ENCODE measurements around the gene TMEM127. TPM values are rescaled to one million over a fixed set of nuclear protein-coding genes. Genes with fewer than 3 reads are reported as not detected.
"Not testable (repeated sequence)": the region's sequence is repeated elsewhere in the genome, so short reads cannot be mapped to it uniquely, and the experiment has no call there.

Gene TMEM127
- total RNA-seq, 1 donor from 2014 or later = 58.7 TPM

DNA sequence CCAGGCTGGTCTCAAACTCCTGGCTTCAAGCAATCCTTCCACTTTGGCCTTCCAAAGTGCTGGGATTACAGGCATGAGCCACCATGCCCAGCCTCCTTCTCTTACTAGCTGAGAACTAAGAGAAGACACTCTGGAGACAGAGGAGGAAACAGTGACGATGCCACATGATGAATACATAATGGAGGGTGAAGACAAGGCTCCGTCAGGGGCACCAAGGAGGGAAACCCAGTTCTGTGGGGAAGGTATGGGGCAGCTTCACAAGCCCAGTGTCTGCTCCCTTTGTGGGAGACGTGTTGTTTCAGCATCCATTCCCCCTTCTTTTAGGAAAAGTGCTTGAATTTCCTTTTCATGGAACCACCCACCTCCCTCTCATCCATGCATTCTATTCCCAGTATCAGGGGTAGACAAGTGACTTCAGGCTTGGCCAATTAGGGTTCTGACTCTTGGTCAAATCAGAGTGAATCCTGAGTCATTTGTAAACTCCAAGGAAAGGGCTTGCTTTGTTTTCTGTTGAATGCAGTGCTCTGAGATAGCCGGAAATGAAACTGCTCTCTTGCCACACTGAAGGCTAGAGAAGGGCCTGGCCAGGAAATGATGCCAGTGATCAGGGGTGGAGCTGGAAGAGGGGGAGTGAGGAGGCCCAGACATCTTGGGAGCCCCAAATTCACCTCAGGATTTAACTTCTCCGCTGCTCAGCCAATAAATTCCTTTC, 23.7 kb downstream of the TMEM127 start:
- DNase-seq (ENCODE audit: low spot score) = no peak

DNA sequence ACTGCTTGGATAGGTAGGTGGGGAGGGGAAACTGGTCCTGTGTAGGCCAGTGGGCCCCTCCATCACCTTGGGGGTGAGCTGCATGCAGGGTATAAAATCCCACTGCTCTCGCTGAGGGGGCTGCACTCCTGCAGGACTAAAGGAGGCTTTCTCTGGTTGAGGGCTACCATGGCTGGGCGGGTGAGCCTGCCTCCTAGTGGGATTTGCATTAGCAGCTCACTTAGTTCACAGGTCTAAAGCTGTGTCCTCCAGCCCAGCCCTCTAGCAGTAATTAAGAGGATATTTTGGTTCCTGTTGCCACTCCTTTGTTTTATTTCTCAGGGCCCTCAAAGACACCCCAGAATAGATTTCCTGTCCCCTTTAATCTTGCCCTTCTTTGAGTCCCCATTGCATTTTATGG, 24.6 kb downstream of the TMEM127 start:
- DNase-seq (ENCODE audit: low spot score) = no peak

- DNase-seq (ENCODE audit: low spot score) = no peak
Measured at GRCh38 chr2:96240341-96241038, 25.3 kb downstream of the TMEM127 start.

DNA sequence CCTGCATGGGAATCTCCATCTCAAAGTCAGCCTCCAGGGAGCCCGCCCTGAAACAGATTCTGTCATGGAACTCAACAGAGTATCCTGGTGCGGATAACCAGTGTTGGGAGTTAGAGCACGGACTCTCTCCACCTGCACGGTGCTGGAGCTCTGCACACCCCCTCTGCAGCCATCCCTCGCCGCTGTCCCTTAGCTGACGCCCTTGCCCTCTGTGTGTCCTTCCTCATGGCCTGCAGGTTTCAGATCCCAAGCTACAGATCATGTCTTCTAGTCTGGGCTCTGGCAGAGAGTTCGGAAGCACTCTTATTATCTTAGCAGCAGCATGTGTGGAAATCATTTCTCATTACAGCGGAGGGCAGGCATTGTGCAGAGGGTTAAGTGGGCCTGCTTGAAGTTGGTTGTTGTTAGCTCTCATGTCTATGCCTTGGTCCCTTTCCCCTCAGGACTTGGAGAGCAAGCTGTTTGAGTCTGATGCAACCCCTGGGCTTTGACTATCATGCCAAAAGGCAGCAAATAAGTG, 26.0 kb downstream of the TMEM127 start:
- DNase-seq (ENCODE audit: low spot score) = no peak

GRCh38 chr2:96239091-96239490, 26.7 kb downstream of the TMEM127 start:
- DNase-seq (ENCODE audit: low spot score) = no peak

DNA sequence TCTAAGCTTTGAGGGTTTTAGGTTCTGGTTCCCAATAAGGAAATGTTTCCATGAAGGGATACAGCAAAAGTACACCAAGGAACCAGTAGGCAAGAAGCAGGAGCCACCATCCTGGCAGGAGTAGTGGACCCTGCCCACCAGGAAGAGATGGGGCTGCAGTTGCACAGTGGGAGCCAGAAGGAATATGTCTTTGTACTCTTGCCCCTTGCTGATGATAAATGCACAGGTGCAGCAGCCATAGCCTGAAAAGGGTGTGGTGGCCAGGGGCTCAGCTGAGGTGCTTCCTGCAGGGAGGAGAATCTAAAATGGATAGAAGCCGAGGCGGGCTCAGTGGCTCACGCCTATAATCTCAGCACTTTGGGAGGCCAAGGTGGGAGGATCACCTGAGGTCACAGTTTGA, 27.5 kb downstream of the TMEM127 start:
- no peak for DNase-seq (ENCODE audit: low spot score)

DNA sequence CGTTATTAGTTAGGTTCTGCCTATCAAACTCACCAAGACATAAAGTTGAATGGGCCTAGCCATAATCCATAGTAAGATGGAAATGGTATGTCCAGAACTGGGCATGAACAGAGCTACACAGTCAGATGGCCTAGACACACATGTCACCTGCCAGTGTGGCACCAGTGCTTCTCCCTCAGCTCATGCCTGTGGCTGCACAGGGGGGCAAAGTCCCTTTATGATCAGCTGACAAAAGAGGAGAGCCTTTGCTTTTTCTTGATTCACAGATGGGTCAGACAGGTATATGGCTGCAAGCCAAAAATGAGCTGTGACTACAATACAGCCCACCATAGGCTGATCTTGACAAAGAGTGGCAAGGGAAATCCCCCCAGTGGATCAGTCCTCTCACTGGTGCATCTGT, 28.9 kb downstream of the TMEM127 start:
- no peak for DNase-seq (ENCODE audit: low spot score)

DNA sequence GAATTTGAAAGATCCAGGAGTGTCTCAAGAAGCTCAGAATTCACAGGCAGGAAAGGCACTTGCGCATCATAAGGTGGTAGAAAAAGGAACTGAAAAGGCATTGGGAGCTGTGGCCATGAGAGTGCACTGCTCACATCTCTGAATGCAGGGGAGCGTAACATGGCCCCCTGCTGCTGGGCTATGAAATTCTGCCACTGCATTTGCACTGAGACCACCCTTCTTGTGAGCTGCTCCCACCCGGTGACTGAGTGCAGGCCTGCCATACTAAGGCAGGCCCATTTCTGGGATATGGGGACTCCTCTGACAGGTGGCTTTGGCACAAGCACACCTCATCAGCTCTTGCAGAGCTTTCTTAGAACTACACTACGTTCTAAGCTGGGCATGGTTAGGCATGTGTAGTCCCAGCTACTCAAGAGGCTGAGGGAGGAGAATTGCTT, 31.9 kb downstream of the TMEM127 start:
- DNase-seq (ENCODE audit: low spot score) = no peak

- DNase-seq (ENCODE audit: low spot score) = no peak
Measured at GRCh38 chr2:96233436-96233835, 32.4 kb downstream of the TMEM127 start.

- no peak for DNase-seq (ENCODE audit: low spot score)
Measured at GRCh38 chr2:96231316-96231715, 34.5 kb downstream of the TMEM127 start.

GRCh38 chr2:96225016-96225533, 40.7 kb downstream of the TMEM127 start:
- DNase-seq (ENCODE audit: low spot score) = no peak

GRCh38 chr2:96221106-96221505, 44.7 kb downstream of the TMEM127 start:
- DNase-seq (ENCODE audit: low spot score) = not testable (repeated sequence)

GRCh38 chr2:96219959-96220358, 45.8 kb downstream of the TMEM127 start:
- DNase-seq (ENCODE audit: low spot score) = not testable (repeated sequence)

DNA sequence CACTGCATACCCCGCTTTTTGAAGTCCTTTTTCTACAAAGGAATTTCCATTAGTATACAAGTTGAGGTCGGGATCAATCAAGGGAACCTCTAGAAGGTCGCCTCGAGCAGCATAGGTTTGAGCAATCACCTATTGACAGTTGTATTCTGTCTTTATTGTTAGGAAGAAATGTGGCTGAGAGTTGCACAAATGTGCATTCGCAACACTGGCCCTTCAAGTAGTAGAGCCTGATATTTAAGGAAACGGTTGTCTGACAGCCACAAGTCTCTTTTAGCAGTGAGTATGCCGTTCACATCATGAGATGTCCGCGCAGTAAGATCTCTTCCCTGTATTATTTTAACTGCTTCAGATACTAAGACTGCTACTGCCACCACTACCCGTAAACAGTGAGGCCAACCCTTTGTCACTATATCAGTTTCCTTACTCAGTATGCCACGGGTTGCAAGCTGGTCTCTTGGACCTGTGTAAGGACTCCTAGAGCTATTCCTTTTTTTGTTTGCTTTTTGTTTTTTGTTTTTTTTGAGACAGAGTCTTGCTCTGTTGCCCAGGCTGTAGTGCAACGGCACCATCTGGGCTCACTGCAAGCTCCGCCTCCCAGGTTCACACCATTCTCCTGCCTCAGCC, 47.2 kb downstream of the TMEM127 start:
- no peak for DNase-seq (ENCODE audit: low spot score)

GRCh38 chr2:96214554-96214953, 51.2 kb downstream of the TMEM127 start:
- no peak for DNase-seq (ENCODE audit: low spot score)

DNA sequence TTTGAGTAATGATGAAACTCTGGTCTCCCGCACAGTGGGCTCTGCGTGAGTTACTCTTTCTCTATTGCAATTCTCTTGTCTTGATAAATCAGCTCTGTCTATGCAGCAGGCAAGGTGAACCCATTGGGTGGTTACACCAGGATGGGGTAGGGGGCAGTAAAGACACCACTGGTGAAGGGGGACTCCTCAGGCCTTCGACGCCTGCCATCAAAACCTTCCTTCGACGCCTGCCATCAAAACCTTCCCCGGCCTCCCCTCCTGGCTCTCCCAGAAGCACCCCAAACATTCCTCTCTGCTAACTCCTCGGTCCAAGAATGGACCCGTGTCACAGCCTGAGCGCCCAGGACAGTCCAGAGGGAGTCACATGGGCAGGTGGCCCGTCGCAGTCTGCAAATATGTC, 52.4 kb downstream of the TMEM127 start:
- DNase-seq (ENCODE audit: low spot score) = no peak

DNA sequence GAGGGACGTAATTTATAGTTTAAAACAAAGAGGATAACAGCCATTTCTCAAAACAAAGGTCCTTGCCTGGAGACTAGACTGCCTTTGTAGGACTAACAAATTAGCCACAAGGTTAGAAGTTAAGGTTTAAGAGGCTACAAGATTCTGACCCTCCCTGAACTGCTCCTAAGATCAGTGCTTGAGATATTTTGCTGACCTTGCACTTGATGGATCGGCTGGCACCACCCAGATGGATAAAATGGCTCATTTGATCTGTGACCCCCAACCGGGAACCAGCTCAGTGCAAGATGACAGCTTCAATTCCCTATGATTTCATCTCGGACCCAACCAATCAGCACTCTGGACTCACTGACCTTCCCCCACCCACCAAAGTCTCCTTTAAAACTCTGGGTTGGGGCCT, 53.5 kb downstream of the TMEM127 start:
- no peak for DNase-seq (ENCODE audit: low spot score)

- DNase-seq (ENCODE audit: low spot score) = no peak
Measured at GRCh38 chr2:96209729-96210085, 56.1 kb downstream of the TMEM127 start.

DNA sequence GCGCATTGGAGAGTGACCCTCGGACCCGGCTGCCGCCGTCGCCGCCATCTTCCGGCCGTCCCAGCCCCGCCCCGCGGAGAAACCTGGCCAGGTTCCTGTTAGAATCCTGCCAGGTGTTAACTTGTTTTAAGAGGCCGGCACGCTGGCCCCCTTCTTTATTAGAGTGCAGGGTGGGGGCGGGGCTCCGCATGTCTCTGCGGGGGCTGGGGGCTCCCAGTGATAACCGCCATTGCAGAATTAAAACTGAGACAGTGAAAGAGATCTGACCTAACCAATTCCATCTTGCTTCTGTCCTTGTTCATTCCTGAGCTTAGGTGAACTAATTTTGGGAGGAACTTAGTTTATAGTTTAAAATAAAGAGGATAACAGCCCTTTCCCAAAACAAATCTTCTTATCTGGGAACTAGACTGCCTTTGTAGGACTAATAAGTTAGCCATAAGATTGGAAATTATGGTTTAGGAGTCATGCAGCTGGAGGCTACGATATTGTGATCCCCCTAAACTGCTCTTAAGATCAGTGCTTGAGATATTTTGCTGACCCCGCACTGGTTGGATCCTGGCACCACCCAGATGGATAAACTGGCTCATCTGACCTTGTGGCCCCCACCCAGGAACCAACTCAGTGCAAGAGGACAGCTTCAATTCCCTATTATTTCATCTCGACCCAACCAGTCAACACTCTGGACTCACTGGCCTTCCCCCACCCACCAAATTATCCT, 56.6 kb downstream of the TMEM127 start:
- no peak for DNase-seq (ENCODE audit: low spot score)

GRCh38 chr2:96208143-96209010, 57.4 kb downstream of the TMEM127 start, which contains the start of gene STARD7:
Gene STARD7, minus strand, starts transcription at chr2:96208827. Its CDS starts 393 bp downstream, at chr2:96208434.
- DNase-seq (ENCODE audit: low spot score) = peak; percentile 100

Data from mesenteric fat pad (tissue), 1 donor.